Lung (tissue), 12 donors: ENCODE data around the gene CATSPERB. TPM values are rescaled to one million over a fixed set of nuclear protein-coding genes. Genes with fewer than 3 reads are reported as not detected.
A peak's percentile ranks its signal among the peaks of the same experiment; 100 is the strongest.
"Not testable (repeated sequence)": the region's sequence is repeated elsewhere in the genome, so short reads cannot be mapped to it uniquely, and the experiment has no call there.

Source experiments
- ATAC-seq: fragments of 200-7000 bp; cut with Tn5 transposase; one replicate; pipeline ENCODE4 v1.9.1; 2020; ENCODE audit warnings: moderate number of reproducible peaks; ENCODE audit not compliant: insufficient read depth, low FRiP score
- DNase-seq, 3 donors: peaks; one replicate each; pipeline ENCODE4 v3.0.0-alpha.2; 2013 to 2017
- H3K27ac ChIP-seq, 2 donors: one replicate each; pipeline ENCODE4 v1.5.1; 2013; ENCODE audit warnings: mild to moderate bottlenecking in 2 of 2, moderate library complexity in 2 of 2, control low read depth in 1 of 2, inconsistent platforms in 1 of 2, low read depth in 1 of 2, low read length in 1 of 2
- H3K27me3 ChIP-seq, 3 donors: one replicate each; pipeline ENCODE4 v1.5.1; 2013; ENCODE audit warnings: low read length in 2 of 3; ENCODE audit not compliant: control insufficient read depth in 3 of 3, insufficient read depth in 3 of 3
- H3K36me3 ChIP-seq, 4 donors: one replicate each; pipeline ENCODE4 v1.5.1; 2013; ENCODE audit warnings: low read length in 4 of 4, mild to moderate bottlenecking in 1 of 4, moderate library complexity in 1 of 4; ENCODE audit not compliant: control insufficient read depth in 4 of 4, insufficient read depth in 4 of 4
- H3K4me1 ChIP-seq, 5 donors: one replicate each; pipeline ENCODE4 v1.5.1; 2013; ENCODE audit warnings: low read length in 5 of 5, mild to moderate bottlenecking in 2 of 5, moderate library complexity in 1 of 5; ENCODE audit not compliant: control insufficient read depth in 5 of 5, insufficient read depth in 5 of 5
- H3K4me3 ChIP-seq: one replicate; pipeline ENCODE4 v1.5.1; 2013; ENCODE audit warnings: mild to moderate bottlenecking, control low read depth, moderate library complexity
- H3K9ac ChIP-seq, 2 donors: one replicate each; pipeline ENCODE4 v1.5.1; 2013; ENCODE audit warnings: low read length in 2 of 2, control low read depth in 1 of 2; ENCODE audit not compliant: insufficient read depth in 1 of 2
- H3K9me3 ChIP-seq, 4 donors: one replicate each; pipeline ENCODE4 v1.5.1; 2013; ENCODE audit warnings: low read length in 3 of 4, mild to moderate bottlenecking in 1 of 4, moderate library complexity in 1 of 4; ENCODE audit not compliant: control insufficient read depth in 4 of 4, insufficient read depth in 3 of 4
- CTCF ChIP-seq: IDR thresholded peaks from 2 replicates; pipeline ENCODE4 v1.5.1; 2012; ENCODE audit warnings: mild to moderate bottlenecking; ENCODE audit errors: control extremely low read depth, extremely low read depth
- WGBS, 2 donors: extraction: QIAGEN DNeasy Blood & Tissue Kit; methylation state at CpG; one replicate each; pipeline ENCODE4 v1.1.7; 2013; 5-methylcytosine and 5-hydroxymethylcytosine counted together
- polyA plus RNA-seq, 2 donors: library from polyadenylated mRNA; stranded (reverse); fragments of 200-250 nt; gene quantifications; one replicate each; pipeline ENCODE4 v1.2.1, GENCODE V29; 2013
- total RNA-seq, 2 donors: library from RNA; depleted of rRNA in 1 of 2; stranded (reverse); fragments of >200 nt in 1 of 2; gene quantifications; one replicate each; pipeline ENCODE4 v1.2.1, GENCODE V29; 2014 to 2021
- donor health status: control.
- donor health status: control.
- donor health status: Bipolar disorder and iron deficiency.
- donor health status: healthy.
- donor health status: DM: yes; HTN: yes; CAD: no.

Gene CATSPERB
- total and polyA plus RNA-seq, 4 donors, result 0.57 to 9.0 (median 4.3) TPM

DNA sequence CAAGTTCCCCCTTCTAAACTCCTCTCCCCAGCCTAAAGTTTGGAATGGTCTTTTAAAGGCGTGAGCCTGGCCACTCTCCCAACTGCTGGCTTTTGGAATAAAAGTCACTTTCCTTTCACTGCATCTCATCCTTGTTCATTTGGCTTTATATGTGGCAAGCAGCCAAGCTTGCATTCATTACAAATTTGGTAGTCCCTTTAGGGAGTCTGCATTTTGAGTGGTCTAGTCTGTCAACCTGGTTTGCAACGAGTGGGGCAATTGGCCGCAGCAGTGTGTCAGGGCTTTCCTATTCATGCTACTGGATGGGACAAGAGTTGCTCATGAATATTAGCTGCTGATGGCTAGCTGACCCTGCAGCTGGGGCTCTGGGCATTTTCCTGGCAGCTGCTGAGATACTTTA, 57.0 kb downstream of the CATSPERB start:
- no peaks in the 10 kb centered on the region for H3K27me3 ChIP-seq
- no peaks in the 10 kb centered on the region for H3K36me3 ChIP-seq
- WGBS, 2 donors, result 82 to 89% methylated on average over 3 of the region's 3 CpGs
- no peaks in the 10 kb centered on the region for H3K9me3 ChIP-seq
- DNase-seq (peak in 2 of 3 donors; percentile 4 to 45), ATAC-seq (no peak)
- H3K27ac ChIP-seq, result no peak overlapping the region
- no peak for TF ChIP-seq CTCF
- no peak overlapping the region for H3K4me3 ChIP-seq
- H3K9ac ChIP-seq, result no peak overlapping the region
- peaks cover 0 to 4% (median 0%) of the 10 kb centered on the region in 5 donors for H3K4me1 ChIP-seq

GRCh38 chr14:91669867-91670266, 62.0 kb downstream of the CATSPERB start:
- DNase-seq, result no peak
- H3K9me3 ChIP-seq, result peaks cover 0 to 2% (median 0%) of the 10 kb centered on the region in 4 donors
- TF ChIP-seq CTCF, result no peak
- no peaks in the 10 kb centered on the region for H3K36me3 ChIP-seq
- H3K9ac ChIP-seq, result no peak overlapping the region
- no peak overlapping the region for H3K27ac ChIP-seq
- H3K4me1 ChIP-seq, result peaks cover 0 to under 1% (median 0%) of the 10 kb centered on the region in 5 donors
- no peaks in the 10 kb centered on the region for H3K27me3 ChIP-seq
- no peak overlapping the region for H3K4me3 ChIP-seq
- WGBS, 2 donors, result 86 to 92% methylated on average over 2 of the region's 2 CpGs
- ATAC-seq, result no peak

DNA sequence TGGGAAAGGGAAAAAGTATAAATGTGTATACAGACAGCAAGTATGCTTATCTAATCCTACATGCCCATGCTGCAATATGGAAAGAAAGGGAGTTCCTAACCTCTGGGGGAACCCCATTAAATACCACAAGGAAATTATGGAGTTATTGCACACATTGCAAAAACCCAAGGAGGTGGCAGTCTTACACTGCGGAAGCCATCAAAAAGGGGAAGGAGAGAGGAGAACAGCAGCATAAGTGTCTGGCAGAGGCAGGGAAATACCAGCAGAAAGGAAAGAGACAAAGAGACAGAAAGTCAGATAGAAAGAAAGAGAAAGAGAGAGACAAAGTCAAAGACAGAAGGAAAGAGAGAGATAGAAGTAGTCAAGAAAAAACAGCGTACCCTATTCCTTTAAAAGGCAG, 64.8 kb downstream of the CATSPERB start:
- H3K36me3 ChIP-seq, H3K4me1 ChIP-seq, H3K4me3 ChIP-seq, DNase-seq, H3K9ac ChIP-seq, H3K27me3 ChIP-seq, H3K9me3 ChIP-seq, ATAC-seq, H3K27ac ChIP-seq: not testable (repeated sequence)
- 46 to 74% methylated on average over 2 of the region's 2 CpGs for WGBS, 2 donors

DNA sequence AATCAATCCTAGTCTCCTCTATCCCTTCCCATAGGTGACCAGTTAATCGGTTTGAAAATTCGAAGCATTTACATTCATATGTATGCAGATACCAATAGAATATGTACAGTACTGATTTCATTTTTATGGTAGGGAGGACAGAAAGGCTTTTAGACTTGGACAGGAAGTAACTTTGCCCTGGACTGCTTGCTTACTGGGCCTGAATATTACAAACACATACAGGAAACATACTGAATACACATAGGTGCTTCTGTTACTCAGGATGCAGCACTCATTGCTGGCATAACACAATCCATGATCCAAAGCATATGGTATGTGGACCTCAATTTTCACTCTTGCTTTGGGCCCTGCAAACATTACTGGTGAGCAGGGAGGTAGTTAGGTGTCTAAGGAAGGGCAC, 71.1 kb downstream of the CATSPERB start:
- H3K4me1 ChIP-seq, result no peaks in the 10 kb centered on the region
- DNase-seq (peak in 1 of 3 donors; percentile 8), ATAC-seq (no peak)
- no peaks in the 10 kb centered on the region for H3K27me3 ChIP-seq
- WGBS, 2 donors, result 75 to 93% methylated on average over 2 of the region's 2 CpGs
- H3K9ac ChIP-seq, result no peak overlapping the region
- no peak overlapping the region for H3K4me3 ChIP-seq
- H3K9me3 ChIP-seq, result no peaks in the 10 kb centered on the region
- no peaks in the 10 kb centered on the region for H3K36me3 ChIP-seq
- no peak for TF ChIP-seq CTCF
- no peak overlapping the region for H3K27ac ChIP-seq
